Adrenal gland (tissue), 12 donors: ENCODE measurements around the gene NEGR1. TPM values are rescaled to one million over a fixed set of nuclear protein-coding genes. Genes with fewer than 3 reads are reported as not detected.

Experiments used
- DNase-seq, 7 donors: peaks; one replicate each; pipeline ENCODE4 v3.0.0-alpha.2; 2019 to 2020
- H3K27ac ChIP-seq, 5 donors: fragments of 200-600 bp; sonication (generic) in 4 of 5; 1 replicate in 3 of 5; 2 replicates in 2 of 5; pipeline versions ENCODE4 v1.5.1 to v1.8.0; 2016 to 2020; ENCODE audit warnings: mild to moderate bottlenecking in 1 of 5
- H3K27me3 ChIP-seq: fragments of 200-600 bp; 2 replicates; pipeline ENCODE4 v1.8.0; 2021
- H3K36me3 ChIP-seq, 2 donors: fragments of 200-600 bp; replicated peaks in 1 of 2; 1 replicate in 1 of 2; 2 replicates in 1 of 2; pipeline versions ENCODE4 v1.5.1 to v1.8.0; 2018 to 2022
- H3K4me1 ChIP-seq, 2 donors: fragments of 200-600 bp; replicated peaks in 1 of 2; 1 replicate in 1 of 2; 2 replicates in 1 of 2; pipeline versions ENCODE4 v1.5.1 to v1.8.0; 2018 to 2021
- H3K4me3 ChIP-seq, 4 donors: fragments of 200-600 bp; sonication (generic) in 3 of 4; one replicate each; pipeline ENCODE4 v1.5.1; 2016 to 2018
- H3K9me3 ChIP-seq, 3 donors: fragments of 200-600 bp; sonication (generic) in 1 of 3; replicated peaks in 1 of 3; 1 replicate in 2 of 3; 2 replicates in 1 of 3; pipeline versions ENCODE4 v1.5.1 to v1.8.0; 2016 to 2021
- CTCF ChIP-seq, 6 experiments: fragments of 450-650 bp in 4 of 6; fragments of 200-600 bp in 2 of 6; sonication (generic) in 1 of 6; IDR thresholded peaks; 1 replicate in 5 of 6; 2 replicates in 1 of 6; pipeline versions ENCODE4 v1.5.1 to v1.8.0; 2016 to 2021; ENCODE audit warnings: antibody characterized with exemption in 6 of 6, mild to moderate bottlenecking in 2 of 6, moderate library complexity in 1 of 6
- POLR2A ChIP-seq, 2 donors: fragments of 450-650 bp; IDR thresholded peaks; one replicate each; pipeline ENCODE4 v1.6.1; 2017; ENCODE audit warnings: antibody characterized with exemption in 2 of 2, mild to moderate bottlenecking in 2 of 2, moderate library complexity in 1 of 2
- WGBS, 4 donors: extraction: QIAGEN DNeasy Blood & Tissue Kit in 2 of 4; methylation state at CpG; one replicate each; pipeline versions ENCODE4 v1.1.5 to v1.1.7; 2013 to 2017; 5-methylcytosine and 5-hydroxymethylcytosine counted together
- intact Hi-C, 2 donors: fragments of 100-400 bp; cut with DNase I; formaldehyde crosslinking; loops; one replicate each; pipeline versions ENCODE4 v1.14.1 to v1.15.0; 2022 to 2023
- polyA plus RNA-seq, 3 donors: library from polyadenylated mRNA; stranded (reverse); fragments of 200-250 nt in 2 of 3; fragments of 350-450 nt in 1 of 3; fragmentation: Illumina TruSeq in 1 of 3; extraction: RNeasy Lipid Tissue Mini Kit (QIAGEN cat#74804) in 1 of 3; gene quantifications; one replicate each; pipeline ENCODE4 v1.2.3, GENCODE V29; 2013 to 2014
- total RNA-seq, 9 donors: library from RNA; depleted of rRNA in 4 of 9; stranded (reverse); fragments of >200 nt in 4 of 9; fragments of 120-200 nt in 1 of 9; fragmentation: NEBNext Ultra II Directional in 1 of 9; extraction: Animal tissue kit (Norgen Biotek cat#: 25700) in 1 of 9; gene quantifications; one replicate each; pipeline versions ENCODE4 v1.1.0 to v1.2.4, GENCODE V29; 2013 to 2023
- donor health status: healthy with polysubstance abuse.
- donor health status: Bipolar disorder and iron deficiency.
- donor health status: DM: yes; HTN: yes; CAD: no.
- donor health status: DM: no; HTN: no; CAD: no.
- donor health status: DM: no; HTN: no; CAD: no.
- donor health status: DM: yes; HTN: yes; CAD: no.

The NEGR1 gene
- total and polyA plus RNA-seq, 12 donors, result 1.1 to 7.4 (median 4.0) TPM

GRCh38 chr1:71667216-71667615 is 615.1 kb downstream of the NEGR1 start:
- H3K27ac ChIP-seq, result no peak overlapping the region
- intact Hi-C loops, result no loop called here
- no peaks in the 10 kb centered on the region for H3K27me3 ChIP-seq
- DNase-seq, result no peak
- H3K36me3 ChIP-seq, result no peaks in the 10 kb centered on the region
- TF ChIP-seq POLR2A (IDR thresholded peaks at IDR 0.05) (no peak), CTCF (IDR thresholded peaks at IDR 0.05) (no peak)
- H3K4me3 ChIP-seq, result no peak overlapping the region
- no peaks in the 10 kb centered on the region for H3K4me1 ChIP-seq
- whole genome bisulfite sequencing, 4 donors, result 35 to 55% (median 48%) methylated on average over 2 of the region's 2 CpGs
- H3K9me3 ChIP-seq, result peaks cover 0 to 4% (median 0%) of the 10 kb centered on the region in 3 donors

GRCh38 chr1:71666609-71667008 is 615.7 kb downstream of the NEGR1 start:
- intact Hi-C loops, result no loop called here
- no peak overlapping the region for H3K27ac ChIP-seq
- TF ChIP-seq CTCF (IDR thresholded peaks at IDR 0.05) (no peak), POLR2A (IDR thresholded peaks at IDR 0.05) (no peak)
- H3K4me1 ChIP-seq, result no peaks in the 10 kb centered on the region
- no peak for DNase-seq
- H3K9me3 ChIP-seq, result peaks cover 0 to 4% (median 0%) of the 10 kb centered on the region in 3 donors
- H3K4me3 ChIP-seq, result no peak overlapping the region
- no peaks in the 10 kb centered on the region for H3K27me3 ChIP-seq
- no peaks in the 10 kb centered on the region for H3K36me3 ChIP-seq

- intact Hi-C loops, result no loop called here
- Histone ChIP-seq H3K27me3 (no peaks in the 10 kb centered on the region), H3K4me3 (no peak overlapping the region), H3K9me3 (no peaks in the 10 kb centered on the region), H3K36me3 (no peaks in the 10 kb centered on the region), H3K4me1 (no peaks in the 10 kb centered on the region), H3K27ac (no peak overlapping the region)
- no peak for DNase-seq
- 73 to 81% (median 79%) methylated on average over 4 of the region's 4 CpGs for WGBS, 4 donors
- TF ChIP-seq CTCF (IDR thresholded peaks at IDR 0.05) (no peak), POLR2A (IDR thresholded peaks at IDR 0.05) (no peak)
These were observed 621.9 kb downstream of the NEGR1 start for GRCh38 chr1:71660411-71660810.

- intact Hi-C loops, result no loop called here
- Histone ChIP-seq H3K4me1 (no peaks in the 10 kb centered on the region), H3K36me3 (no peaks in the 10 kb centered on the region), H3K27me3 (no peaks in the 10 kb centered on the region), H3K27ac (no peak overlapping the region), H3K9me3 (no peaks in the 10 kb centered on the region), H3K4me3 (no peak overlapping the region)
- WGBS, 4 donors, result 51 to 58% (median 54%) methylated on average over 4 of the region's 4 CpGs
- TF ChIP-seq POLR2A (IDR thresholded peaks at IDR 0.05), result no peak
- no peak for TF ChIP-seq CTCF (IDR thresholded peaks at IDR 0.05)
- no peak for DNase-seq
These were observed 624.3 kb downstream of the NEGR1 start for GRCh38 chr1:71657891-71658679.
